Endothelial cell of umbilical vein (primary cell): ENCODE data around the gene SAP30L. TPM values are rescaled to one million over a fixed set of nuclear protein-coding genes. Genes with fewer than 3 reads are reported as not detected.

Experiments used
- BruUV-seq: library from RNA; stranded (reverse); fragments of 400-500 nt; replicated peaks from 2 replicates; lab custom pipeline; 2021; lab: Mats Ljungman, UMichigan
- CTCF ChIA-PET: fragments of 300-600, 350-600 bp; sonication (Branson Sonifier 250); formaldehyde crosslinking; loops from one replicate; lab custom pipeline; 2021; ENCODE audit warnings: antibody characterized with exemption, inconsistent platforms; lab: Charles Lee
- POLR2A ChIA-PET: fragments of 300-600, 350-600 bp; sonication (Branson Sonifier 250); formaldehyde crosslinking; loops from one replicate; lab custom pipeline; 2021; ENCODE audit warnings: antibody characterized with exemption, inconsistent platforms; lab: Charles Lee
- DNase-seq: peaks from one replicate; pipeline ENCODE4 v3.0.0-alpha.2; 2011; ENCODE audit warnings: low read depth, low spot score
- FAIRE-seq: peaks from 2 replicates; lab custom pipeline; 2011; peaks lifted over from hg19 to GRCh38; lab: Jason Lieb, UNC
- H2AFZ ChIP-seq: 2 replicates; pipeline ENCODE4 v1.6.0; 2012; ENCODE audit warnings: low read depth, low read length, control low read depth, inconsistent platforms
- H3K27ac ChIP-seq: 2 replicates; pipeline ENCODE4 v1.5.1; 2011; ENCODE audit warnings: low read depth, mild to moderate bottlenecking, control low read depth, low read length, moderate library complexity; ENCODE audit not compliant: insufficient read depth
- H3K27me3 ChIP-seq, 2 experiments: 2 replicates each; pipeline versions ENCODE4 v1.6.0 to v1.6.1; 2011; ENCODE audit warnings: low read length in 2 of 2, mixed read lengths in 1 of 2; ENCODE audit not compliant: control insufficient read depth in 2 of 2, insufficient read depth in 2 of 2
- H3K36me3 ChIP-seq, 2 experiments: 2 replicates in 1 of 2; 3 replicates in 1 of 2; pipeline ENCODE4 v1.5.1; 2011; ENCODE audit warnings: low read length in 2 of 2, mild to moderate bottlenecking in 1 of 2, moderate library complexity in 1 of 2; ENCODE audit not compliant: control insufficient read depth in 2 of 2, insufficient read depth in 2 of 2; ENCODE audit errors: extremely low read depth in 1 of 2
- H3K4me1 ChIP-seq: 3 replicates; pipeline ENCODE4 v1.5.1; 2011; ENCODE audit warnings: mild to moderate bottlenecking, low read length; ENCODE audit not compliant: control insufficient read depth, insufficient read depth; ENCODE audit errors: extremely low read depth
- H3K4me2 ChIP-seq: 2 replicates; pipeline ENCODE4 v1.6.1; 2011; ENCODE audit warnings: low read length, control low read depth, mixed read lengths; ENCODE audit not compliant: insufficient read depth
- H3K4me3 ChIP-seq, 3 experiments: fragments of 200-600 bp in 1 of 3; sonication (generic), shearing (Covaris generic) in 1 of 3; replicated peaks in 1 of 3; 2 replicates each; pipeline ENCODE4 v1.5.1; 2011 to 2016; ENCODE audit warnings: control low read depth in 3 of 3, low read length in 3 of 3, mild to moderate bottlenecking in 2 of 3, inconsistent platforms in 1 of 3, low read depth in 1 of 3, moderate library complexity in 1 of 3; ENCODE audit not compliant: insufficient read depth in 1 of 3
- H3K79me2 ChIP-seq: 2 replicates; pipeline ENCODE4 v1.6.0; 2012; ENCODE audit warnings: low read length, inconsistent platforms; ENCODE audit not compliant: control insufficient read depth, insufficient read depth
- H3K9ac ChIP-seq: replicated peaks from 2 replicates; pipeline ENCODE3; 2011; ENCODE audit warnings: low read length, control low read depth; ENCODE audit not compliant: insufficient read depth; ENCODE audit errors: extremely low read depth
- H3K9me1 ChIP-seq: replicated peaks from 3 replicates; pipeline ENCODE4 v1.6.0; 2011; ENCODE audit warnings: mild to moderate bottlenecking, low read length; ENCODE audit not compliant: control insufficient read depth, insufficient read depth; ENCODE audit errors: extremely low read depth
- H3K9me3 ChIP-seq: replicated peaks from 2 replicates; pipeline ENCODE4 v1.5.1; 2012; ENCODE audit warnings: low read length, inconsistent platforms; ENCODE audit not compliant: control insufficient read depth, insufficient read depth
- H4K20me1 ChIP-seq: replicated peaks from 2 replicates; pipeline ENCODE3; 2011; ENCODE audit warnings: mild to moderate bottlenecking, low read length; ENCODE audit not compliant: control insufficient read depth, insufficient read depth; ENCODE audit errors: extremely low read depth
- EZH2 ChIP-seq: IDR thresholded peaks from 2 replicates; pipeline ENCODE4 v1.6.1; 2012; ENCODE audit warnings: borderline replicate concordance, low read depth, mild to moderate bottlenecking, moderate library complexity, low read length, inconsistent platforms; ENCODE audit not compliant: severe bottlenecking
- FOS ChIP-seq: IDR thresholded peaks from 2 replicates; pipeline ENCODE4 v1.6.1; 2011; ENCODE audit warnings: mild to moderate bottlenecking, low read length, moderate library complexity, borderline replicate concordance; ENCODE audit not compliant: insufficient read depth
- GATA2 ChIP-seq: IDR thresholded peaks from 2 replicates; pipeline ENCODE4 v1.7.0; 2011; ENCODE audit warnings: low read depth, mild to moderate bottlenecking, moderate library complexity, mixed read lengths, low read length; ENCODE audit not compliant: insufficient read length, insufficient read depth
- JUN ChIP-seq: IDR thresholded peaks from 2 replicates; pipeline ENCODE4 v1.6.1; 2011; ENCODE audit warnings: borderline replicate concordance, low read depth; ENCODE audit not compliant: insufficient read length, insufficient read depth
- MYC ChIP-seq: IDR thresholded peaks from one replicate; pipeline ENCODE4 v1.6.1; 2011; ENCODE audit warnings: mild to moderate bottlenecking, low read depth, low read length
- POLR2A ChIP-seq: IDR thresholded peaks from 2 replicates; pipeline ENCODE4 v1.6.1; 2012; ENCODE audit warnings: low read depth, mild to moderate bottlenecking, control low read depth, low read length
- POLR2AphosphoS5 ChIP-seq: IDR thresholded peaks from 2 replicates; pipeline ENCODE4 v1.6.1; 2012; ENCODE audit warnings: low read depth, mild to moderate bottlenecking, control low read depth, low read length, moderate library complexity; ENCODE audit not compliant: insufficient read depth
- dilution Hi-C: fragments of 300-500 bp; cut with MboI; formaldehyde crosslinking; loops from one replicate; pipeline ENCODE4 v1.15.0; 2019; ENCODE audit warnings: low sequenced_read_pairs; ENCODE audit not compliant: extremely low pct_ligation_motif_present
- intact Hi-C: fragments of 100-400 bp; cut with micrococcal nuclease; formaldehyde crosslinking; loops from one replicate; pipeline ENCODE4 v1.10.0; 2022
- polyA plus RNA-seq, 4 experiments: library from polyadenylated mRNA; depleted of rRNA in 3 of 4; stranded (reverse) in 3 of 4; unstranded in 1 of 4; fragments of >200 nt; gene quantifications; 2 replicates each; pipeline versions ENCODE4 v1.2.1 to v1.2.3, GENCODE V29; 2011 to 2012; ENCODE audit warnings: missing spikeins in 1 of 4
- total RNA-seq: library from RNA; stranded (reverse); gene quantifications from 2 replicates; pipeline ENCODE4 v1.2.3, GENCODE V29; 2021
- TF ChIP-seq, protein P1 (sequence below): IDR thresholded peaks from 2 replicates; pipeline ENCODE4 v1.6.1; 2011; ENCODE audit not compliant: insufficient read depth, insufficient read length
- TF ChIP-seq, protein P2 (sequence below), 2 donors: IDR thresholded peaks; 1 replicate in 1 of 2; 2 replicates in 1 of 2; pipeline ENCODE4 v1.5.1; 2011; ENCODE audit warnings: low read length in 2 of 2, mild to moderate bottlenecking in 2 of 2, moderate library complexity in 2 of 2, control low read depth in 1 of 2, inconsistent platforms in 1 of 2, low read depth in 1 of 2; ENCODE audit not compliant: insufficient read depth in 1 of 2; ENCODE audit errors: extremely low read depth in 1 of 2

SAP30L gene
- total and polyA plus RNA-seq, 2 donors (not counting 3 experiments of a cell fraction or from before 2014, with no cell fraction given): 18.1 to 37.8 TPM

DNA sequence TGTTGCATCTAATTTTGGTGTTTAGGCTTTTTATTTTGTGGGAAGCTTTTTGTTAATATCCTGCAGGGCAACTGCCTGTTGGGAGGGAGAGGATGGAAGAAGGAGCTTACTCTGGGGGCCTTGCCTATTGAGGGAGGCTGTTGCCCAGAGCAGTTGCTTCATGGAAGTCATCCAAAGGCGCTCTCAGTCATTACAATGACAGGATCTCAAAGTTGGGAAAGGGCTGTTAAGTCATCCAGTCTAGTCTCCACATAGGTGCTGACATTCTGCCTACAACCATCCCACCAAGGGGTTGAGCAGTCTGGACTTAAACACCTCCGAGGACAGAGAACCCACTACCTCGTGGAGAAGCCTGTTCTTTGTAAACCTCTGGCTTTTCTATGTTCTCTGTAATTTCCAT lies 13.2 kb downstream of the SAP30L start:
- intact Hi-C loops (no loop called here), dilution Hi-C loops (no loop called here)
- Histone ChIP-seq H3K4me2 (no peak overlapping the region), H3K9ac (no peak overlapping the region), H3K27ac (no peak overlapping the region), H2AFZ (no peak overlapping the region), H3K36me3 (peaks cover 0 to 9% of the 10 kb centered on the region in 2 experiments), H3K79me2 (no peaks in the 10 kb centered on the region), H3K9me3 (no peaks in the 10 kb centered on the region), H3K4me1 (peaks cover 2% of the 10 kb centered on the region), H4K20me1 (no peaks in the 10 kb centered on the region), H3K9me1 (no peaks in the 10 kb centered on the region), H3K4me3 (no peak overlapping the region), H3K27me3 (no peaks in the 10 kb centered on the region)
- ChIA-PET CTCF (no interaction called here), POLR2A (no interaction called here)
- TF ChIP-seq MYC (no peak), POLR2A (no peak)
- DNase-seq (no peak), FAIRE-seq (no peak)
- BruUV-seq: no TSS peak

DNA sequence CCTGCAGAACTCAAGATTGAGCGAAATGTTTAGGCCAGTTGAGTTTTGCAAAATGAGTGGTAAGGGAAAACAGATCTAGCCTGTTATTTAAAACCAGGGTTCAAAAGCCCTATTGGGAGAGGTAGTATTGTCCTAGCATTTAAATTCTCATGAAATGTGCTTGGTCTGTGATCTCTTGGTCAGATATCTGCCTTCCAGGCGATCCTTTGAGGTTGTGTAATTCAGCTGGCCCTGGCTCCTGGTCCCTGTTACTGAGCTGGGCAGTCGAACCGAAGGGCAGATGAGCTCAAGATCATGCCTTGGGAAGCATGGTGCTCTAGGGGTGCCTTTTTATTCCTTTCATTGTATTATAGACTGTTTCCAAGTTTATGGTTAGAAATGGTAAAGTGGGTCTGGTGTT lies 14.4 kb downstream of the SAP30L start:
- no peaks in the 10 kb centered on the region for H3K27me3 ChIP-seq
- dilution Hi-C loops: no loop called here
- H3K27ac ChIP-seq: no peak overlapping the region
- no TSS peak for BruUV-seq
- H3K79me2 ChIP-seq: no peaks in the 10 kb centered on the region
- H2AFZ ChIP-seq: no peak overlapping the region
- intact Hi-C loops: no loop called here
- FAIRE-seq: no peak
- H3K9ac ChIP-seq: no peak overlapping the region
- ChIA-PET POLR2A (no interaction called here), CTCF (interaction anchor here (0.9 to 3.0 kb wide), 2 partner anchors 8 to 388 kb away, joined by 3 to 29 read pairs; no protein-coding TSS in a partner anchor)
- H4K20me1 ChIP-seq: no peaks in the 10 kb centered on the region
- DNase-seq: no peak
- H3K9me1 ChIP-seq: no peaks in the 10 kb centered on the region
- TF ChIP-seq, protein P1, sequence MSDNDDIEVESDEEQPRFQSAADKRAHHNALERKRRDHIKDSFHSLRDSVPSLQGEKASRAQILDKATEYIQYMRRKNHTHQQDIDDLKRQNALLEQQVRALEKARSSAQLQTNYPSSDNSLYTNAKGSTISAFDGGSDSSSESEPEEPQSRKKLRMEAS: no peak
- no peak for TF ChIP-seq EZH2
- TF ChIP-seq POLR2A: no peak
- no peak for TF ChIP-seq FOS
- no peak for TF ChIP-seq POLR2AphosphoS5
- no peak for TF ChIP-seq GATA2
- TF ChIP-seq, protein P2, sequence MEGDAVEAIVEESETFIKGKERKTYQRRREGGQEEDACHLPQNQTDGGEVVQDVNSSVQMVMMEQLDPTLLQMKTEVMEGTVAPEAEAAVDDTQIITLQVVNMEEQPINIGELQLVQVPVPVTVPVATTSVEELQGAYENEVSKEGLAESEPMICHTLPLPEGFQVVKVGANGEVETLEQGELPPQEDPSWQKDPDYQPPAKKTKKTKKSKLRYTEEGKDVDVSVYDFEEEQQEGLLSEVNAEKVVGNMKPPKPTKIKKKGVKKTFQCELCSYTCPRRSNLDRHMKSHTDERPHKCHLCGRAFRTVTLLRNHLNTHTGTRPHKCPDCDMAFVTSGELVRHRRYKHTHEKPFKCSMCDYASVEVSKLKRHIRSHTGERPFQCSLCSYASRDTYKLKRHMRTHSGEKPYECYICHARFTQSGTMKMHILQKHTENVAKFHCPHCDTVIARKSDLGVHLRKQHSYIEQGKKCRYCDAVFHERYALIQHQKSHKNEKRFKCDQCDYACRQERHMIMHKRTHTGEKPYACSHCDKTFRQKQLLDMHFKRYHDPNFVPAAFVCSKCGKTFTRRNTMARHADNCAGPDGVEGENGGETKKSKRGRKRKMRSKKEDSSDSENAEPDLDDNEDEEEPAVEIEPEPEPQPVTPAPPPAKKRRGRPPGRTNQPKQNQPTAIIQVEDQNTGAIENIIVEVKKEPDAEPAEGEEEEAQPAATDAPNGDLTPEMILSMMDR (IDR thresholded peaks at IDR 0.05; ENCODE audit: extremely low read depth in 1 of 2, insufficient read depth in 1 of 2, low read depth in 1 of 2, low read length in 2 of 2): no peak
- no peak for TF ChIP-seq JUN
- no peak overlapping the region for H3K4me2 ChIP-seq
- peaks cover 2% of the 10 kb centered on the region for H3K4me1 ChIP-seq
- H3K4me3 ChIP-seq: no peak overlapping the region
- no peaks in the 10 kb centered on the region for H3K9me3 ChIP-seq
- H3K36me3 ChIP-seq: peaks cover 0 to 9% of the 10 kb centered on the region in 2 experiments
